ENCODE measurements around the gene UGT1A9.

DNA sequence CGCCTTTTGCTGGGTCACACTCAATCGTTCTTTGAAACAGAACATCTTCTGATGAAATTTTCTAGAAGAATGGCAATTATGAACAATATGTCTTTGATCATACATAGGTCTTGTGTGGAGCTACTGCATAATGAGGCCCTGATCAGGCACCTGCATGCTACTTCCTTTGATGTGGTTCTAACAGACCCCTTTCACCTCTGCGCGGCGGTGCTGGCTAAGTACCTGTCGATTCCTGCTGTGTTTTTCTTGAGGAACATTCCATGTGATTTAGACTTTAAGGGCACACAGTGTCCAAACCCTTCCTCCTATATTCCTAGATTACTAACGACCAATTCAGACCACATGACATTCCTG is 41.5 kb downstream of the UGT1A9 start:
- no peak for TF ChIP-seq CBX5 (IDR thresholded peaks at IDR 0.05; ENCODE audit: low read depth)
- TF ChIP-seq, protein P1, sequence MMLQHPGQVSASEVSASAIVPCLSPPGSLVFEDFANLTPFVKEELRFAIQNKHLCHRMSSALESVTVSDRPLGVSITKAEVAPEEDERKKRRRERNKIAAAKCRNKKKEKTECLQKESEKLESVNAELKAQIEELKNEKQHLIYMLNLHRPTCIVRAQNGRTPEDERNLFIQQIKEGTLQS (IDR thresholded peaks at IDR 0.05; ENCODE audit: borderline replicate concordance, extremely low read depth, low read depth, low read length): no peak
- no peak for TF ChIP-seq SIX5 (IDR thresholded peaks at IDR 0.05; ENCODE audit: low read depth, low read length, severe bottlenecking)
- TF ChIP-seq HDAC6 (IDR thresholded peaks at IDR 0.05; ENCODE audit: unreplicated experiment): no peak
- no peak for TF ChIP-seq ZZZ3 (IDR thresholded peaks at IDR 0.05; ENCODE audit: control insufficient read depth, insufficient read length, low read depth)
